GM23248 (cell line): ENCODE results near the gene ABHD12B.

Source experiments
- EZH2 ChIP-seq: fragments of 200-600 bp; sonication (generic); IDR thresholded peaks from 2 replicates; pipeline ENCODE4 v1.6.1; 2018; ENCODE audit warnings: antibody characterized with exemption, mild to moderate bottlenecking; ENCODE audit not compliant: insufficient read depth, poor library complexity, severe bottlenecking
- EZH2phosphoT487 ChIP-seq: fragments of 200-600 bp; sonication (generic); IDR thresholded peaks from 2 replicates; pipeline ENCODE4 v1.6.1; 2018; ENCODE audit warnings: antibody characterized with exemption, moderate library complexity, mild to moderate bottlenecking, low read depth; ENCODE audit not compliant: insufficient read depth

DNA sequence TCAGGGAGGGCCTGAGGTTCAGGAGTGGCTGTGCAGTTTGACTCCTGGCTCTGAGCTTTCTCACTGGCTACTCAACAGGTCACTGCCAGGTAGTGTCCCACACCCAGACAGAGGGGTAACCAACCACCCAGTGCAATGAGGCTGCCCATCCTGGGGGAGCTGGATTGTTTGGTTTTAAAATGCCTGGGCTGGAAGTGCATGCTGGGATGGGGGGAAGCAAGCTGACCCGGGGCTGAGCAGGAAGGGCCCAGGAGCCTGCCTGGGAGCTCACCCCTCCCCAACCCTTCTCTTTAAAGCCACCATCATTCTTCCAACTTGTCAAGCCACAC, 12.6 kb upstream of the ABHD12B start:
- TF ChIP-seq EZH2 (no peak), EZH2phosphoT487 (no peak)
